HepG2 (cell line): ENCODE measurements around the gene PTPRCAP. TPM values are rescaled to one million over a fixed set of nuclear protein-coding genes. Genes with fewer than 3 reads are reported as not detected.

Experiments used
- EED ChIP-seq: sonication (generic); formaldehyde crosslinking; IDR thresholded peaks from 2 replicates; pipeline ENCODE4 v1.5.0; 2020; ENCODE audit warnings: mild to moderate bottlenecking, missing genetic modification reagents
- ELF1 ChIP-seq: sonication (generic); formaldehyde crosslinking; IDR thresholded peaks from 2 replicates; pipeline ENCODE4 v1.4.0; 2020; ENCODE audit warnings: missing genetic modification reagents
- FOXO1 ChIP-seq: sonication (generic); formaldehyde crosslinking; IDR thresholded peaks from 2 replicates; pipeline ENCODE4 v1.4.0; 2020; ENCODE audit warnings: missing genetic modification reagents
- GPN1 ChIP-seq: sonication (generic); formaldehyde crosslinking; IDR thresholded peaks from 2 replicates; pipeline ENCODE4 v1.5.1; 2020; ENCODE audit warnings: missing genetic modification reagents, borderline replicate concordance
- HOXA7 ChIP-seq: sonication (generic); formaldehyde crosslinking; IDR thresholded peaks from 2 replicates; pipeline ENCODE4 v1.8.1; 2022; ENCODE audit warnings: mild to moderate bottlenecking, missing genetic modification reagents, moderate library complexity
- MAFG ChIP-seq: sonication (generic); formaldehyde crosslinking; IDR thresholded peaks from 2 replicates; pipeline ENCODE4 v1.5.1; 2020; ENCODE audit warnings: mild to moderate bottlenecking, missing genetic modification reagents
- MTF2 ChIP-seq: sonication (generic); formaldehyde crosslinking; IDR thresholded peaks from 2 replicates; pipeline ENCODE4 v1.5.0; 2020; ENCODE audit warnings: missing genetic modification reagents, borderline replicate concordance
- MYNN ChIP-seq: sonication (generic); formaldehyde crosslinking; IDR thresholded peaks from 2 replicates; pipeline ENCODE4 v1.4.0; 2020; ENCODE audit warnings: mild to moderate bottlenecking, low read depth, missing genetic modification reagents
- NFKBIZ ChIP-seq: IDR thresholded peaks from 2 replicates; pipeline ENCODE4 v1.6.1; 2018; ENCODE audit warnings: missing genetic modification reagents, missing compliant biosample characterization
- NFYB ChIP-seq: sonication (generic); formaldehyde crosslinking; IDR thresholded peaks from 2 replicates; pipeline ENCODE4 v1.4.0; 2020; ENCODE audit warnings: missing genetic modification reagents
- NPAS2 ChIP-seq: sonication (generic); formaldehyde crosslinking; IDR thresholded peaks from 2 replicates; pipeline ENCODE4 v1.8.0; 2022; ENCODE audit warnings: mild to moderate bottlenecking, missing genetic modification reagents, borderline replicate concordance
- NR0B2 ChIP-seq: sonication (generic); formaldehyde crosslinking; IDR thresholded peaks from 2 replicates; pipeline ENCODE4 v1.4.0; 2020; ENCODE audit warnings: mild to moderate bottlenecking, missing genetic modification reagents
- POLR2AphosphoS5 ChIP-seq: IDR thresholded peaks from 2 replicates; pipeline ENCODE4 v1.6.1; 2012; ENCODE audit warnings: low read depth, low read length
- RFX5 ChIP-seq: IDR thresholded peaks from 2 replicates; pipeline ENCODE4 v1.6.1; 2011; ENCODE audit warnings: low read depth, low read length, improper control_type of control experiment
- SAP130 ChIP-seq: IDR thresholded peaks from 2 replicates; pipeline ENCODE4 v1.6.1; 2016; ENCODE audit warnings: low read depth
- SOX13 ChIP-seq, 3 experiments: fragments of 450-650 bp in 1 of 3; sonication (generic) in 1 of 3; formaldehyde crosslinking in 1 of 3; IDR thresholded peaks in 2 of 3; conservative IDR thresholded peaks in 1 of 3; 2 replicates each; pipeline versions ENCODE4 v1.5.0 to v1.6.1; 2016 to 2020; ENCODE audit warnings: antibody characterized with exemption in 1 of 3, mild to moderate bottlenecking in 1 of 3, missing compliant biosample characterization in 1 of 3, missing genetic modification reagents in 1 of 3, moderate library complexity in 1 of 3
- ZBTB10 ChIP-seq: sonication (generic); formaldehyde crosslinking; IDR thresholded peaks from 2 replicates; pipeline ENCODE4 v1.4.0; 2020; ENCODE audit warnings: missing genetic modification reagents, borderline replicate concordance
- ZNF280D ChIP-seq: sonication (generic); formaldehyde crosslinking; IDR thresholded peaks from 2 replicates; pipeline ENCODE4 v1.5.1; 2020; ENCODE audit warnings: mild to moderate bottlenecking, missing genetic modification reagents
- ZNF577 ChIP-seq: sonication (generic); formaldehyde crosslinking; IDR thresholded peaks from 2 replicates; pipeline ENCODE4 v1.4.0; 2020; ENCODE audit warnings: mild to moderate bottlenecking, low read depth, missing genetic modification reagents, borderline replicate concordance
- ZNF672 ChIP-seq: sonication (generic); formaldehyde crosslinking; IDR thresholded peaks from 2 replicates; pipeline ENCODE4 v1.8.1; 2022; ENCODE audit warnings: missing genetic modification reagents
- ZNF709 ChIP-seq: sonication (generic); formaldehyde crosslinking; IDR thresholded peaks from 2 replicates; pipeline ENCODE4 v1.5.0; 2020; ENCODE audit warnings: mild to moderate bottlenecking, missing genetic modification reagents
- polyA plus RNA-seq, 8 experiments: library from polyadenylated mRNA; depleted of rRNA in 3 of 8; stranded (reverse) in 7 of 8; unstranded in 1 of 8; fragments of >200 nt; fragmentation: Illumina TruSeq in 4 of 8; extraction: Trizol in 4 of 8; gene quantifications; 2 replicates each; pipeline versions ENCODE4 v1.2.1 to v1.2.3, GENCODE V29; 2011 to 2016; ENCODE audit warnings: low read depth in 4 of 8, missing spikeins in 1 of 8, mixed read lengths in 1 of 8; ENCODE audit not compliant: insufficient read depth in 1 of 8
- total RNA-seq, 5 experiments: library from RNA; depleted of rRNA; stranded (reverse); fragments of >200 nt; fragmentation: Illumina TruSeq; extraction: Trizol; gene quantifications; 2 replicates each; pipeline ENCODE4 v1.2.3, GENCODE V29; 2016; ENCODE audit warnings: low read depth in 1 of 5
- TF ChIP-seq, protein P1 (sequence below): sonication (generic); formaldehyde crosslinking; IDR thresholded peaks from 2 replicates; pipeline ENCODE4 v1.4.0; 2020; ENCODE audit warnings: mild to moderate bottlenecking, missing genetic modification reagents

PTPRCAP gene
- total and polyA plus RNA-seq, 2 of the 13 experiments (the other 11 are each of a cell fraction or from before 2014, with no cell fraction given), result 0.60 to 0.70 TPM

GRCh38 chr11:67464411-67465188, 27.1 kb upstream of the PTPRCAP start (continued):
- no peak for TF ChIP-seq ZBTB10 (CRISPR knock-in tag)
- TF ChIP-seq POLR2AphosphoS5, result peak; percentile 83
- no peak for TF ChIP-seq SOX13 (IDR thresholded peaks at IDR 0.05)
- TF ChIP-seq SOX13 (CRISPR knock-in tag; conservative IDR thresholded peaks at IDR 0.05 in 1 of 2, IDR thresholded peaks at IDR 0.05 in 1 of 2), result 0 out of 4 replicates have a peak, but pooled peaks of 1 of the 2 experiments have one; percentile 18
- TF ChIP-seq MYNN (CRISPR knock-in tag), result no peak
- no peak for TF ChIP-seq ZNF672 (CRISPR knock-in tag)
- no peak for TF ChIP-seq ZNF577
- no peak for TF ChIP-seq NFKBIZ (CRISPR knock-in tag)
- peak; percentile 58; the same call in 1 of the 2 replicates for TF ChIP-seq ZNF280D (CRISPR knock-in tag)
- peak; percentile 31; the same call in 1 of the 2 replicates for TF ChIP-seq FOXO1 (CRISPR knock-in tag)
- no peak for TF ChIP-seq NPAS2 (CRISPR knock-in tag)
- TF ChIP-seq SAP130 (CRISPR knock-in tag), result peak; percentile 73
- TF ChIP-seq NR0B2 (CRISPR knock-in tag), result no peak; the same call in 1 of the 2 replicates
- 0 out of 2 replicates have a peak, but pooled peaks have one; percentile 27 for TF ChIP-seq MAFG
- no peak for TF ChIP-seq MTF2 (CRISPR knock-in tag)
- TF ChIP-seq EED (CRISPR knock-in tag), result no peak
- peak; percentile 78 for TF ChIP-seq ELF1 (CRISPR knock-in tag)
- TF ChIP-seq, protein P1, sequence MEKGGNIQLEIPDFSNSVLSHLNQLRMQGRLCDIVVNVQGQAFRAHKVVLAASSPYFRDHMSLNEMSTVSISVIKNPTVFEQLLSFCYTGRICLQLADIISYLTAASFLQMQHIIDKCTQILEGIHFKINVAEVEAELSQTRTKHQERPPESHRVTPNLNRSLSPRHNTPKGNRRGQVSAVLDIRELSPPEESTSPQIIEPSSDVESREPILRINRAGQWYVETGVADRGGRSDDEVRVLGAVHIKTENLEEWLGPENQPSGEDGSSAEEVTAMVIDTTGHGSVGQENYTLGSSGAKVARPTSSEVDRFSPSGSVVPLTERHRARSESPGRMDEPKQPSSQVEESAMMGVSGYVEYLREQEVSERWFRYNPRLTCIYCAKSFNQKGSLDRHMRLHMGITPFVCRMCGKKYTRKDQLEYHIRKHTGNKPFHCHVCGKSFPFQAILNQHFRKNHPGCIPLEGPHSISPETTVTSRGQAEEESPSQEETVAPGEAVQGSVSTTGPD (CRISPR knock-in tag), result no peak
- no peak for TF ChIP-seq NFYB (CRISPR knock-in tag)
- 0 out of 2 replicates have a peak, but pooled peaks have one; percentile 42 for TF ChIP-seq ZNF709 (CRISPR knock-in tag)
- no peak for TF ChIP-seq GPN1 (CRISPR knock-in tag)
- no peak; the same call in 1 of the 2 replicates for TF ChIP-seq HOXA7
- TF ChIP-seq RFX5, result no peak
